IPS-18c (cell line): Measurements from ENCODE around the gene GIPC3.

Experiments
- H3K4me3 ChIP-seq: 2 replicates; pipeline ENCODE4 v1.7.0; 2013; ENCODE audit warnings: low read depth, mild to moderate bottlenecking, low read length, moderate library complexity; ENCODE audit not compliant: insufficient read depth
- H3K9me3 ChIP-seq: one replicate; pipeline ENCODE4 v1.6.1; 2013; ENCODE audit warnings: mild to moderate bottlenecking, low read length, moderate library complexity; ENCODE audit not compliant: control insufficient read depth, insufficient read depth

GIPC3 gene

DNA sequence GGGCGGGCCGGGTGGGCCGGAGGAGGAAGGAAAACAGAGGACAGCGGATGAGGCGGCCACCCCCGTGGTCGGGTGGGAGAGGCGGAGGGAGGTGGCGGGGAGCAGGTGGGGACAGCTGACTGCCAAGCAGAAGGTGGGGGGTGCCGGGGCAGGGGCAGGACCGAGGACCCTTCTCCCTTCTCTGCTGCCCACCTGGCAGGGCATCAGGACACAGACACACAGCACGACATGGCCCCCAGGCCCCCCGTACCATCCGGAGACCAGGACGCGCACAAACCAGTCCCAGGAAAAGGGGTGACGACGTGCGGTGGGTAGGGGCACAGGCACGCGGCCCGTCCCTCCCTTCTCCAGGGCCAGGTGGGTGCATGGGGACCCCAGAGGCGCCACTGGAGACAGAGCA, 52.3 kb downstream of the GIPC3 start:
- Histone ChIP-seq H3K9me3 (no peaks in the 10 kb centered on the region), H3K4me3 (no peak overlapping the region)

DNA sequence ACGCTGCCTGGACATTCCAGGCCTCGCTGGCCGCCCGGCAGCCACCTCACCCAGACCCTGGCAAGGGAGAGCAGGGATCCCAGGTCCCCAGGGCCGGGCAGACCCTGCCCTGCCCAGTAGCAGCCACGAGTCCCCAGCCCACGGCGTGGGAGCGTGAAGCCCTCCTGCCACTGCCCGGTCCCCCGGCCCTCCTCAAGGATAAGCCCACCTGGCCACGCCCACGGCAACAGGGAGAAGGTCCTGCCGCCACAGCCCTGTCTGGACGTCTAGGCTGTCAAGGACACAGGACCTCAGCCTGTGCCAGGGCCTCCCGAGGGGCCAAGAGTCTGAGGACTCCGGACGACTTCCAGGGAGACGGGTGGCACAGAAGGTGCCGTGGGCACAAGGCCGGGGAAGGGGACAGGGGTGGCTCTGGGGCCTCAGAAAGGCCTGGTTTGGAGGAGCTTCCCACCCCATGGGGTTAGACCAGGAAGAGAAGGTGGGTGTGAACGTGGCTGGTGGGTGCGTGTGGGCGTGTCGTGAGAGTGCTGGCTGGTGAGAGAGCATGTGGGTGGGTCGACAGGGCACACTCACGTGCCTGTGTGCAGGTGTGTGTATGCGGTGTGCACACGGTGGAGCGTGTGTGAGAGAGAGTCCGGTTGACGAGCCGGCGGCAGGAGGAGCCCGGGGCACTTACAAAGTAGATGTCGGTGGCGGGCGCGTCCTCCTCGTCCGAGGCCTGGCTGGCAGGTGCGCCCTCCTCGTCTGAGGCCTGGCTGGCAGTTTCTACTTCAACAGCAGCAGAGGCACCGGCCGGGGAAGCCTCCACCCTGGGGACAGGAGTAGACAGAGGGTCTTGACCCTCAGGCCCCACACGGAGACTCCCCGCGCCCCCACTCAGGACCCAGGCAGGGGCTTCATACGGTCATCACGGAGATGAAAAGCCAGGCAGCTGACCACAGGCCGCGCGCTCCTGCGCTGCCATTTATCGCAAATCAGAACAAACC, 53.2 kb downstream of the GIPC3 start:
- Histone ChIP-seq H3K9me3 (no peaks in the 10 kb centered on the region), H3K4me3 (no peak overlapping the region)

DNA sequence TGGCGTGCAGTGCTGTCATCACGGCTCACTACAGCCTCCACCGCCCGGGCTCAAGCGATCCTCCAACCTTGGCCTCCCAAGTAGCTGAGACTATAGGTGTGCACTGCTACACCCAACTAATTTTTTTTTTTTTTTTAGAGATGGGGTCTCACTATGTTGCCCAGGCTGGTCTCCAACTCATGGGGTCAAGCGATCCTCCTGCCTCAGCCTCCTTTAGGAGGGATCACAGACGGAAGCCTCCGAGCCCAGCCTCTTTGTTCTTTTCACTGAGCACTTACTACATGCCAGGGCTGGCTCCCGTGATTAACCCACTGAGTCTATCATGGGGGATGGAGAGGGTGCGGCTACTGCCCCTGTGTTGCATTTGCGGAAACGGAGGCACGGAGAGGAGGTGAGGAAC, 54.2 kb downstream of the GIPC3 start:
- Histone ChIP-seq H3K9me3 (no peaks in the 10 kb centered on the region), H3K4me3 (no peak overlapping the region)

DNA sequence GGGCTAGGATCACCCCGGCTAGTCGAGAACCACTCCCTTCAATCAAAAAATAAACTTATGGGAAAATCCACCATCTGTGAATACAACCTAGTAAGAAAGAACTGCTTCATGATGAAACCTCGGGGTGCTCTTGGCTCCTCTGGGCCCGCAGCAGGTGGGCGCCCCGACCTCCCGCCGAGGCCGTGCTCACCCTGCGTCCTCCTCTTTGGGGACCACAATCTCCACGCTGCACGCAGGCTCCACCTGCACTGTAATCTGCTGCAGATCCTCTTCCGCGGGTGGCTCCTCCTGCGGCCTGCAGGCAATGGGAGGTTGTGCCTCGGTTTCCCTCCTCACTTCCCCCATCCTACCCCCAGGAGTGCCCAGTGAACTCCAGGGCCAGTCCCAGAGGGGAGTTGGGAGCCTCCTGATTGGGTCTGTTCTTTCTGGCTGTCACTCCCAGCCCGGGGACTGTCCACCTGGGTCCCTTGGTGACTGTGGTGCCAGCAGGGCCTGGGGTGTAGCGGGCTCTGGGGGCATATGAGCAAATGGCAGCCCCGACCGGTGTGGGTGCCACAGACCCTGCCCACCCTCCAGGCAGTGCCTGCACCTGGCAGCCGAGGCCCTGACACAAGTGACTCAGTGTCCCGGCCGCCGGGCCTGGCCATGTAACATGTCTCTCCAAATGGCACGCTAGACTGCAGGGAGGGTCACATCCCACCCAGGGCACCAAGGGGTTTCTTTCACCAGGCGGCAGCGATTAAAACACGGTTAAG, 56.4 kb downstream of the GIPC3 start:
- Histone ChIP-seq H3K9me3 (no peaks in the 10 kb centered on the region), H3K4me3 (no peak overlapping the region)

DNA sequence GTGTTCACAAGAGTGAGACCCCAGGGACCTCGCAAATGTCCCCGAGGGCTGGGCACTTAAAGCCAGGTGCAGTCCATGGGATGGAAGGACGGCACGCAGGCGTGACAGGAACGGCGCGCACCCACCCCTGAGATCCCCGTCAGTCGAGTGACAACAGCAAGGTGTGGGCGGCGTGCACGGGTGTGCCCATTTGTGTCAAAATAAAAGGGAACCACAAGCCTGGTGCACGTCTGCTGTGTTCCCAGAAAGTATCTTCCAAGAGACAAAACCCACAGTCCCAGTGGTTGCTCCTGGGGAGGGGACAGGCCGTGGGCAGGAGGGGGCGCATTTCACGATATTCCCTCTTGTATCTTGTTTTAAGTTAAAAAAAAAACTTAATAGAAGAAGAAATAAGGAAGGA, 57.0 kb downstream of the GIPC3 start:
- H3K9me3 ChIP-seq = no peaks in the 10 kb centered on the region
- H3K4me3 ChIP-seq = no peak overlapping the region
